ENCODE measurements around the gene ZNF827.

DNA sequence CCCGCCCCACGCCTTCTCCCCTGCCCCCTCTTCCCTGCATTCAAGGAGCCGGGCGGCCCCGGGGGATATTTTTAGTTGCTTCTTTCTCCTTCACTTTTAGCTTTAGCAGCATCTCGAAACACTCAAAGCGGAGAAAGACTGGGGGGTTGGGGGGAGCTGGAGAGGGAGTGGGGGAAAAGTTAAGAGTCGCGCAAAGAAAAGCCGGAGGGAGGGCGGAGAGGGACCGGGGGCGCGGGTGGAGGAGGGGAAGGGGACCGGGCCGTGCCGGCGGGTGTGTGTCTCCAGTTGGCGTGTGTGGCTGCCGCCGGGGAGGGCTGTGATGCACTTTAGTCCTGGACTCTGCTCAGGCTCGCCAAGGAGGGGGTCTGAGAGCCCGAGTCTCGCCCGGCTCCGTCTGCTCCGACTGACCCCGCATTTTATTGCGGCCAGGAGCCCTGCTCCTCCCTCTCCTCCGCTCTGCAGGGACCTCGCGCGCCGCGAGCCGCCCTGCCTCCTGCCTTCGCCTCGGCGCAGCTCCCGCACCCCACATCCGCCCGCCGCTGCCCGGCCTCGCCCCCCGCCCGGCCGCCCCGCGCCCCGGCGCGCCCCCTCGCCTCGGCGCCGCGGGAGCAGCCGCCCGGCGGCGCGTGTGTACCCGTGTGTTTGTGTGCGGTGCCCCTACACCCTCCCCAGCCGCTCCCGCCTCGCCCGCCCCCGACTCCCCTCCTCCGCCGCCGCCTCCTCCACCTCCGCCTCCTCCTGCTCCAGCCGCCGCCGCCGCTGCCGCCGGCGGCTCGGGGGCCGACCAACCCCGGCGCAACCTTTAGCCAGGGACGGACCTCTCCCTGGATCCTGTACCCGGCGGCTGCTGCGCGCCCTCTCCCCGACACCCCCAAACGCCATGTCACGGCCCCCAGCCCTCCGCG lies 1.4 kb downstream of the ZNF827 start:
- TF ChIP-seq, protein P1, sequence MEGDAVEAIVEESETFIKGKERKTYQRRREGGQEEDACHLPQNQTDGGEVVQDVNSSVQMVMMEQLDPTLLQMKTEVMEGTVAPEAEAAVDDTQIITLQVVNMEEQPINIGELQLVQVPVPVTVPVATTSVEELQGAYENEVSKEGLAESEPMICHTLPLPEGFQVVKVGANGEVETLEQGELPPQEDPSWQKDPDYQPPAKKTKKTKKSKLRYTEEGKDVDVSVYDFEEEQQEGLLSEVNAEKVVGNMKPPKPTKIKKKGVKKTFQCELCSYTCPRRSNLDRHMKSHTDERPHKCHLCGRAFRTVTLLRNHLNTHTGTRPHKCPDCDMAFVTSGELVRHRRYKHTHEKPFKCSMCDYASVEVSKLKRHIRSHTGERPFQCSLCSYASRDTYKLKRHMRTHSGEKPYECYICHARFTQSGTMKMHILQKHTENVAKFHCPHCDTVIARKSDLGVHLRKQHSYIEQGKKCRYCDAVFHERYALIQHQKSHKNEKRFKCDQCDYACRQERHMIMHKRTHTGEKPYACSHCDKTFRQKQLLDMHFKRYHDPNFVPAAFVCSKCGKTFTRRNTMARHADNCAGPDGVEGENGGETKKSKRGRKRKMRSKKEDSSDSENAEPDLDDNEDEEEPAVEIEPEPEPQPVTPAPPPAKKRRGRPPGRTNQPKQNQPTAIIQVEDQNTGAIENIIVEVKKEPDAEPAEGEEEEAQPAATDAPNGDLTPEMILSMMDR (IDR thresholded peaks at IDR 0.05), result no peak
- TF ChIP-seq POLR2A (IDR thresholded peaks at IDR 0.05), result peak in 1 of 4 donors; percentile 38
